GM11168 (cell line): ENCODE measurements around the gene NLRP12.
"Not testable (repeated sequence)": the region's sequence is repeated elsewhere in the genome, so short reads cannot be mapped to it uniquely, and the experiment has no call there.

ENCODE experiments used
- in situ Hi-C: fragments of 300-500 bp; cut with MboI; formaldehyde crosslinking; loops from one replicate; pipeline ENCODE4 v1.12.0; 2022; ENCODE audit warnings: low sequenced_read_pairs; ENCODE audit not compliant: unreplicated experiment

NLRP12 gene

DNA sequence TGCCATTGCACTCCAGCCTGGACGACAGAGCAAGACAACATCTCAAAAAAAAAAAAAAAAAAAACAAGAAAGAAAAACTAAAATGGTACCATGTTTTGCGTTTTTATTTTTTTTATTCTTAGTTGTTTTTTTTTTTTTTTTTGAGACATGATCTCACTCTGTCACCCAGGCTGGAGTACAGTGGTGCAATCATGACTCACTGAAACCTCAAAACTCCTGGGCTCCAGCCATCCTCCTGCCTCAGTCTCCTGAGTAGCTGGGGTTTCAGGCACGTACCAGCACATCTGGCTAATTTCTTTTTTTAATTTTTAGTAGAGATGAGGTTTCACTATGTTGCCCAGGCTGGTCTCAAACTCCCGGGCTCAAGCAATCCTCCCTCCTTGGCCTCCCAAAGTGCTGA is 16.8 kb upstream of the NLRP12 start:
- in situ Hi-C loops: loop anchor here (5.0 kb wide), 1 partner anchor 181 kb away; no protein-coding TSS in a partner anchor

DNA sequence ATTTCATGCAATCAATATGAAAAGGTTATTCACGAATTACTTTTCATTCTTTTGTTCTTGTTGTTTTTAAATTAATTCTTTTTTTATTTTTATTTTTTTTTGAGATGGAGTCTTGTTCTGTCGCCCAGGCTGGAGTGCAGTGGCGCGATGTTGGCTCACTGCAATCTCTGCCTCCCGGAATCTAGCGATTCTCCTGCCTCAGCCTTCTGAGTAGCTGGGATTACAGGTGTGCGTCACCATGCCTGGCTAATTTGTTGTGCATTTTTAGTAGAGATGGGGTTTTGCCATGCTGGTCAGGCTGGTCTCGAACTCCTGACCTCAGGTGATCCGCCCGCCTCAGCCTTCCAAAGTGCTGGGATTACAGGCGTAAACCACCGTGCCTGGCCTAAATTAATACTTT is 16.1 kb upstream of the NLRP12 start:
- in situ Hi-C loops: loop anchor here (5.0 kb wide), 1 partner anchor 182 kb away; no protein-coding TSS in a partner anchor

DNA sequence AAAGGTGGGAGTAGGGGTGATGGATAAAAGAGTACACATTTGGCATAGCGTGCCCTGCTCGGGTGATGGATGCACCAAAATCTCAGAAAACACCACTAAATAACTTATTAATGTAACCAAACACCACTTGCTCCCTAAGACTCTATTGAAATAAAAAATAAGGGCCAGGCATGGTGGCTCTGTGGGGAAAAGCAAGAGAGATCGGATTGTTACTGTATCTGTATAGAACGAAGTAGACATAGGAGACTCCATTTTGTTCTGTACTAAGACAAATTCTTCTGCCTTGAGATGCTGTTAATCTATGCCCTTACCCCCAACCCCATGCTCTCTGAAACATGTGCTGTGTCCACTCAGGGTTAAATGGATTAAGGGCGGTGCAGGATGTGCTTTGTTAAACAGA is 14.3 kb upstream of the NLRP12 start:
- in situ Hi-C loops: not testable (repeated sequence)

DNA sequence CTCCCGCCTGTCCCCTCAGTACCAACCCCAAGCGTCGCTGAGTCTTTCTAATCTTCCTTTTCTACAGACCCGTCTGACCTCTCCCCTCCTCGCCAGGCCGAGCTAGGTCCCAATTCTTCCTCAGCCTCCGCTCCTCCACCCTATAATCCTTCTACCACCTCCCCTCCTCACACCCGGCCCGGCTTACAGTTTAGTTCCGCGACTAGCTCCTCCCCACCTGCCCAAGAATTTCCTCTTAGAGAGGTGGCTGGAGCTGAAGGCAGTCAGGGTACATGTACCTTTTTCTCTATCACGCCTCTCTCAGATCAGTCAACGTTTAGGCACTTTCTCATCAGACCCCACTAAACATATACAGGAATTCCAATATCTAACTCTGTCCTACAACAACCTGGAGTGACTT is 8.7 kb upstream of the NLRP12 start:
- in situ Hi-C loops: not testable (repeated sequence)

DNA sequence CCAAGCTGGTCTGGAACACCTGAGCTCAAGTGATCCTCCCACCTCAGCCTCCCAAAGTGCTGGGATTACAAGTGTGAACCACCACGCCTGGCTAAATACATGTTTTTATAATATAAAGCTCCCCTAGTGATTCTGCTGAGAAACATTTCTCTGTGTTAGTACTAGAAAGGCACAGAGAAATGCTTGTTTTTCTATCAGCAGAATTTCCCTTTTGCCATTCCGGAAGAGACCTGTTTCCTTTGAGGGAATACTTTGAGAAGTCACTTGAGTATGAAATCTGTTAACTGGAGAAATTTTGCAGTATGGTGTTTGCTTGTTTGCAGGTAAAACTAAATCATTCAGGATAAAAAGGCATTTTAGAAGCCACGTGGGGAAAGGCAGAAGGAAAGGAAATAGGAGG is 4.4 kb upstream of the NLRP12 start:
- in situ Hi-C loops: loop anchor here (10.0 kb wide), 1 partner anchor 546 kb away; no protein-coding TSS in a partner anchor

DNA sequence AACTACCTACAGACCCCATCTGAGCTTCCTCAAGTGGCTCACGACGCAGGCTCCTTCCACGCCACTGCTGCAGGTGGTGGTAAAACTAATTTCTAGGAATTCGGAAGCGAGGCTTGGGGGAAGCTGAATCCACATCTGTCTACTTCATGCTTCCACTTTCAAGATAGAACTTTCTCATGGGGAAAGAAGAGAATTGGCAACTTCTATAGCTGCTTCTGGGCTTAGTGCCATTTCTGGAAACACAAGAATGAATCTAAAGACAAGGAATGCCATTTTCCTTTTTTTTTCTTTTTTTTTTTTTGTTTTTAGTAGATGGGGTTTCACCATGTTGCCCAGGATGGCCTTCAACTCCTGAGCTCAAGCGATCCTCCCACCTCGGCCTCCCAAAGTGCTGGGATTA is 2.8 kb upstream of the NLRP12 start:
- in situ Hi-C loops: loop anchor here (10.0 kb wide), 1 partner anchor 548 kb away; no protein-coding TSS in a partner anchor

DNA sequence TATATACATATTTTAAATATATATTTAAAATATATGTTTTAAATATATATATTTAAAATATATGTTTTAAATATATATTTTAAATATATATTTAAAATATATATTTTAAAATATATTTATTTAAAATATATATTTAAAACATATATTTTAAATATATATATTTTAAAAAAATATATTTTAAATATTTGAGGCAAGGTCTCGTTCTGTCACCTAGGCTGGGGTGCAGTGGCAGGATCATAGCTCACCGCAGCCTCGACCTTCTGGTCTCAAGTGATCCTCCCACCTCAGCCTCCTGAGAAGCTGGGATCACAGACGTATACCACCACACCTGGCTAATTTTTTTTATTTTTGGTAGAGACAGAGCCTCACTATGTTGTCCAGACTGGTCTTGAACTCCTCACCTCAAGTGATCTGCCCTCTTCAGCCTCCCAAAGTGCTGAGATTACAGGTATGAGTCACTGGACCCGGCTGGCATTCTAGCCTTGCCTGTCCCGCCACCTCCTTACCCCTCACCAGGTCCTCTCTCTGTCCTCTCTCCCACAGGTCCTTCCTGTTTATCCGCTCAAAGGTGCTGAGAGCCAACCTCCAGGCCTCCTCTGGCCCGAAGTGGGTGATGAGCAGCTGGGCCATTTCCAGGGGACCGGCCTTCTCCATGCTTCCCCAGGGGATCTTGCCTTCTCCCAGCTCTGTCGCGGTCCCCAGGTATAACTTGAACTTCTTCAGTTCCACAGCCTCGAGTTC is 564 bp downstream of the NLRP12 start:
- in situ Hi-C loops: loop anchor here (10.0 kb wide), 1 partner anchor 551 kb away; no protein-coding TSS in a partner anchor

DNA sequence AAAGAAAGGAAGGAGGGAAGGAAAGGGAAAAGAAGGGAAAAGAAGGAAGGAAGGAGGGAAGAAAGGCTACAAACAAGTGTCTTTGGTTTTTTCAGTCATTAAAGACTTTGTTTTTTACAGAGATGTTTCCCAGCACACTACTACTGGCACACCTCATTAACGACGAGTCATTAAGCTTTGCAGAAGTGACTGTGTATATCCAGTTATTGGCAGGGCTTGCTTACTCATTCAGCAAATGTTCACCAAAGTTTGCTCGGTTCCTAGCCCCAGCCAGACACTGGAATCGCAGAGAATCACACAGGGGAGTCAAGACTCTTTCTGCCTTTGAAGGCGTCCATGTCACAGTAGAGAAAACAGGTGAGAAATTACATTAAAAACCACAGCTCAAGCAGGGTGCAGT is 4.3 kb downstream of the NLRP12 start:
- in situ Hi-C loops: loop anchor here (10.0 kb wide), 1 partner anchor 555 kb away; no protein-coding TSS in a partner anchor

DNA sequence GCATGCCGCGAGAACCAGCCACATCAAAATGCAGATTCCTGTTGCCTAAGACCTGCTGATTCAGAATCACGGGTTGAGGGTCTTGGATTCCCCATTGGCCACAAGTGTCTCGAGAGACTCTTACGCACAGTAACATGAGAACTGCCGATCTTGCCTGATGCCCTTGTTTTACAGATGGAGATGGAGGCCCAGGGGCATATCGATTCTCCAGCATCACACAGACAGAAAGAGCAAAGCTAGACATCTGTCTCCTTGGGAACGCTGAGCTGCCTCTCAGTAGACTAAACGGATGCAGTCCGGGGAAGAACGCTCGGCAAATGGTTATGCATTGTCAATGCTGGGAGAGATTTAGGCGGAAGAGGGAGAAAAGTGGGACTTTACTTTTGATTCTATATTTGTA is 5.4 kb downstream of the NLRP12 start:
- in situ Hi-C loops: no loop called here

DNA sequence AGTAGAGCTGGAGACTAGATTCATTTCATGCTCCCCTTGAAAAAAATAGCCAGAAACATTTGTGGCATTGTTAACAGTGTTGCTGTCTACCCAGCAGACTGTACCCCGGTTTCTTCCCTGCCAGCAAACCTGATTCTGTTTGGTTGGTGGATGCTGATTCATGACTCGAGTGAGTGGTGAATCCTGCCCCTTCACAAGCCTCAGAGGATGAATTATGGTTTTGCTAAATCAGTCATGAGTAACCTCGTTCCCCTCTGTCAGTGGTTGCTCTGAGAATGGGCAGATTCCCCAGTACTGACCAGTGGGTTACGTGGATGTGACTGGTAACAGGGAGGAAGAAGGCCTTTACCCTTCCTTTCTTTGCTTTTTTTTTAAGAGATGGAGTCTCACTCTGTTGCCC is 10.1 kb downstream of the NLRP12 start:
- in situ Hi-C loops: no loop called here

DNA sequence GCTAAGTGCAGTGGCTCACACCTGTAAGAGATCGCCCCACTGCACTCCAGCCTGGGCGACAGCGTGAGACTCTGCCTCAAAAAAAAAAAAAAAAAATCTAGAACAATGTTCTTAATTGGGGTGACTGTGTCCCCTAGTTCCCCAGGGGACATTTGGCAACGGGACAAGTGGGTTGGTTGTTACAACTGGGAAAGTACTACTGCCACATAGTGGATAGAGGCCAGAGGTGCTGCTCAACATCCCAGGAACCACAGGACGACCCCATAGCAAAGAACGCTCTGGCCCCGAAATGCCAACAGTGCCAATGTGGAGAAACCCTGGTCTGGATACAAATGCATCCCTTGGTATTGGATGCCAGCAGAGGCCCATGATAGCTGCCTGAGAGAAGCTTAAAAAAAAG is 11.8 kb downstream of the NLRP12 start:
- in situ Hi-C loops: no loop called here

DNA sequence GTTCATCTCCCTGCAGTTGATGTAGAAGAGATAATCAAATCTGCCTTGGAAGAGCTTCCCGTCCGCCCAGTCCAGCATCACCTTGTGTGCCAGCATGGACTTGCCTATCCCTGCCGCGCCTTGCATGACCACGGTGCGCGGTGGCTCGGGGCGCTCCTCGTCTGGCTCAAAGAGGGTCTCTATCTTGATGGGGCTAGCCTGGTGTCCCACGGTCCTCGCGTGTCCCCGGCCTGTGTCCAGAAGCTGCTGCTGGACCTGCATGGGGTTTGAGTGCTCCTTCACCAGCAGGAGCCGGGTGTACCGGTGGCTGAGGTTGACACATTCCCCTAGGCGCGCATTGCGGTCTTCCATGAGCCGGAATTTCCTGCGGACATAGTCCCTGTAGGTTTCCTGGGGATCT is 13.2 kb downstream of the NLRP12 start:
- in situ Hi-C loops: no loop called here

DNA sequence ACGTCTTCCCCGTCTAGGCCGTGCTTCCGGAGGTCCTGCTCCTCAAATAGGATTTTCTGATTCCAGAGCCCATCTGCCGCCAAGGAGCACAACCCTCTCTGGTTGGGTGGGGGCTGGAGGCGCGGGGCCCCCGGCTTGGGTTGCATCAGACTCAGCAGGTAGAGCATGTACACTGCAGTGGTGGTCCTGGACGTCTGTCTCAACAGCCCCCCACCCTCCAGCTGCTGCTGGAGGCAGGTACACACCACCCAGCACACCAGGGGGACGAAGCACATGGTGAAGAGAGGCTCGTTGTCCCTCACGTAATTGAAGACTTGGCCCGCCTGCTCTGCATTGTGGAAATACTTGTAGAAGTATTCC is 13.9 kb downstream of the NLRP12 start:
- in situ Hi-C loops: no loop called here

DNA sequence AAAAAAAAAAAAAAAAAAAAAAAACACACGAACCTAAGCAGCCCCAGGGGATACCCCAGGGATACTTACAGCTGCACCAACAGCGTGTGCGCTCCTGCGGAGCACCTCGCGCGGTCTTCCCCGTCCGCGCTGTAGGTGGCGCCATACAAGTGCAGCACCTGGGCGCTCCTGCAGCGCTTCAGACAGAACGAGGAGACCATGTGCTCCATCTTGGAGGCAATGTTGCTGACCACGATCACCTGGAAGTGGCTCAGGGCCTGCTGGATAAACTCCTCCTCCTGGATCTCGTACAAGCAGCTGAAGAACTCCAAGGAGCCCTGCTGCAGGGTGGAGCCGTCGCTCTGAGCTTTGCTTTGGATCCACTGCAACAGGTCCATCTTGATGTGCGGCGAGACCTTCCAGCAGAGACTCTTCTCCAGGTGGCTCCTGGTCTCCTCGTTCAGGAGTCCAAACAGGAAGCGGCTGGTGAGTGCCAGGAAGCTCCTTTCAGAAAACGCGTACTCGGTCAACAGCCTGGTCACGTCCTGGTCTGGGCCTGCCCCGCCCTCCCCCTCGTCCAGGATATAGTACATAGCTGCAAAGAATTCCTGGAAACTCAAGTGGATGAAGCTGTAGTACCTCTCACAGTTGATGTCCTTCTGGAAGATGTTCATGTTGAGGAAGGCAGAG is 14.5 kb downstream of the NLRP12 start:
- in situ Hi-C loops: no loop called here

DNA sequence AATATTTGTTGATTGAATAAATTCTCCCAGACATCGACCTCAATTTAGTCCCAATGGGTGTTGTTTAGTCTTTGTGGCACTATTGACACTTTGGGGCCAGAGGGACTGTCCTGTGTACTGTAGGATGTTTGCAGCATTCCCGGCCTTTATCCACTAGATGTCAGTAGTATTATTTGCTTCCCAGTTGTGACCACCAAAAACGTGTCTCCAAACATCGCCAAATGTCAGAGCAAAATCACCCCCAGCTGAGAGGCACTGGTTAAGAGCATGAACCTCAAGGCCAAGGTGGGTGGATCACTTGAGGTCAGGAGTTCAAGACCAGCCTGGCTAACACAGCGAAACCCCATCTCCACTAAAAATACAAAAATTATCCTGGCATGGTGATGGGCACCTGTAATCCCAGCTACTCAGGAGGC is 15.4 kb downstream of the NLRP12 start:
- in situ Hi-C loops: no loop called here

DNA sequence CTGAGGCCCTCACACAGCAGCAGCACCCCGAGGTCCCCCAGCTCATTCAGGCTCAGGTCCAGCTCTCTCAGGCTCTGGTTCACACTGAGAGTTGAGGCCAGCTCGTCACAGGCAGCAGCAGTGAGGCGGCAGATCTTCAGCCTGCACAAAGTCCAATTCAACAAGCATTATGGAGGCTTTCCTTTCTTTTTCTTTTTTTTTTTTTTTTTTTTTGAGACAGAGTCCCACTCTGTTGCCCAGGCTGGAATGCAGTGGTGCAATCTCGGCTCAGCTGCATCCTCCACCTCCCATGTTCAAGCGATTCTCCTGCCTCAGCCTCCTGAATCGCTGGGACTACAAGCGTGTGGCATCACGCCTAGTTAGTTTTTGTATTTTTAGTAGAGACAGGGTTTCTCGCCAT is 22.9 kb downstream of the NLRP12 start:
- in situ Hi-C loops: no loop called here

DNA sequence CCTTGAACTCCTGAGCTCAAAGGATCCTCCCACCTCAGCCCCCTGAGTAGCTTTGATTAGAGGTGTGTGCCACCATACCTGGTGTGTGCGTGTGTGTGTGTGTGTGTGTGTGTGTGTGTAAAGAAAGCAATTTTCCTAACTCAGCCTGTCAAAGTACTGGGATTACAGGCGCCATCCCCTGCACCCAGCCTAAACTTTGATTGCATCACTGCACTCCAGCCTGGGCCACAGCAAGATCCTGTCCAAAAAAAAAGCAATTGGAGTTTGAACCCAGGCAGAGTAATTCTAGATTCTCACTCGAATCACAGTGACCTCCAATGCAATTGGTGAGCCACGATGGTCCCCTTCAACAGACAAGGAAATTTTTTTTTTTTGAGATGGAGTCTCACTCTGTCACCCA is 29.1 kb downstream of the NLRP12 start:
- in situ Hi-C loops: no loop called here

DNA sequence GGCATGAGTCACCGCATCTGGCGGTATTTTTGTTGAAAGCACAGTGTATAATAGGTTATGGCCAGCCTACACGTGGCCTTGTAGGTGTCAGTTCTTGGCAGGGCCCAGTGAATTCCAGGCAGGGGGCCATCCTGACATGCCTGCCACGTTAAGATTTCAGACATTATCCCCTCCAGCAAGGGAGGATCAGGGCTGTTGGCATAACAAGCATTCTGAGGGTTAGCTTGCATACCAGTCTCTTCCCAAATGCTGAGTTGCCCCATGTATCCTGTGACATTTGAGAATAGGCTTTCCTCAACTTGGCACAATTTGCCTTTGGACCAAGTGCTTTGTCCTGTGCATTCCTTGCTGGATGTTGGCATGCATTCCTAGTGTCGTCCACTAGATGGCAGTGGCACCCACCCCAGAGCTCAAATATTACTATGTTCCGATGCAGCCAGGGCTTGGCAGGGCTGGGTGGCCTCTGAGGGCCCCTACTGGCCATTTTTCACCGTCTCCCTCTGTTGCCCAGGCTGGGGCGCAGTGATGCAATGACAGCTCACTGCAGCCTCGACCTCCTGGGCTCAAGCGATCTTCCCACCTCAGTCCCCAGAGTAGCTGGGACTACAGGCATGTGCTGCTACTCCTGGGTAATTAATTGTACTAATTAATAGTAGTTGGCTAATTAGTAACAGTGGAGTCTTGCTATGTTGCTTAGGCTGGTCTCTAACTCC is 31.2 kb downstream of the NLRP12 start:
- in situ Hi-C loops: no loop called here

DNA sequence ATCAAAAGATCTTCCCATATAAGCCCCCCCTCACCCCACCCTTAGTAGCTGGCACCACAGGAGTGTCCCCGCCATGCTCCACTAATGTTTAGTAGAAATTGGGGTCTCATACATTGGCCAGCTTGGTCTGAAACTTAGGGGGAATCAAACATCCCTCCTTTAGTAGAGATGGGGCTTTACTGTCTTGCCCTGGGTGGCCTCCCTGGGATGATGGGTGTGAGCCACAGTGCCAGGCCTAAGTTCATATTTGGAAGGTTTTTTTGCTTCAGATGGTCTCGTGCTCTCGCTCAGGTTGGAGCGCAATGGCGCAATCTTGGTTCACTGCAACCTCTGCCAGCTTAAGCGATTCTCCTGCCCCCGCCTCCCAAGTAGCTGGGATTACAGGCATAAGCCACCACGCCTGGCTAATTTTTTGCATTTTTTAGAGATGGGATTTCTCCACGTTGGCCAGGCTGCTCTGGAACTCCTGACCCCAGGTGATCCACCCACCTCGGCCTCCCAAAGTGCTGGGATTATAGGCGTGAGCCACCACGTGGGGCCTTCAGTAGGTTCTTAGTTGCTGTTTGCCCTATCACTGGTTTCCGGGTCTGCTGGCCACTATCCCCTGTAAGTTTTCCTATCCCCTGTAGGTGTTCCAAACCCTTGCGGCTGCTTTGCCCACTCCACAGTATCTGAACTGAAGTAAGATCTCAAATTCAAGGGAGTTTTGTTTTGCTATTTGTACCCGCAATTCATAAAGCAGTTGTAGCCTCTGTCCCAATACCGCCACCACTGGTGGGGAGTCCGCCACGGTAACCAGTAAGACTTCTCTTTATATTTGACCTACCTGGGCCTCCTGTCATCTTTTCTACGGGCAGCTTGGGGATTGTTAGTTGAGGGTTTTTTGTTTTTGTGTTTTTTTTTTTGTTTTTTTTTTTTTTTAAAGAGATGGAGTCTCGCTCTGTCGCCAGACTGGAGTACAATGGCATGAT is 34.1 kb downstream of the NLRP12 start:
- in situ Hi-C loops: no loop called here

DNA sequence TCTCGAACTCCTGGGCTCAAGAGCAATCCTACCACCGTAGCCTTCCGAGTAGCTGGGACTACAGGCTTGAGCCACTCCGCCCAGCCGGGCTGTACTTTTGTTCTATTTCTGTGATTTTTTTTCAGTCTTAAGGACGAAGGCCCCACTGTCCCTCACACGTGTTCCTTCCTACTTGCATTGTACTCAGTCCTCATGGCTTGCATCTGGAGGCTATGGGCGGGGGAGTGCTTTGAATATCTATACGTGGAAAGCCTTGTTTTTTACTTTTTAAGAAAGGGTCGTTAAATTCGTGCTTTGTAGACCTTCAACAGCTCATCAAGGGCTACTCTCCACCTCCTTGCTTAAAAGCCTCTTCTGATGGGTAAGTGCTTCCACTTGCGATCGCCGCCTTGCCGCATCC is 36.8 kb downstream of the NLRP12 start:
- in situ Hi-C loops: no loop called here
